A673 (cell line): ENCODE results near the gene RPL28.

Experiments
- EZH2 ChIP-seq: fragments of 200-600 bp; sonication (generic); IDR thresholded peaks from 2 replicates; pipeline ENCODE4 v1.6.1; 2017; ENCODE audit warnings: borderline replicate concordance, low read depth, mild to moderate bottlenecking, mixed read lengths, antibody characterized with exemption, low read length; ENCODE audit not compliant: poor library complexity, severe bottlenecking
- TF ChIP-seq, protein P1 (sequence below): fragments of 300-800, 200-600 bp; sonication (generic); conservative IDR thresholded peaks from 2 replicates; pipeline ENCODE4 v1.5.1; 2017; ENCODE audit warnings: low read depth, mild to moderate bottlenecking, antibody characterized with exemption, low read length, moderate library complexity, mixed read lengths

- TF ChIP-seq, protein P1, sequence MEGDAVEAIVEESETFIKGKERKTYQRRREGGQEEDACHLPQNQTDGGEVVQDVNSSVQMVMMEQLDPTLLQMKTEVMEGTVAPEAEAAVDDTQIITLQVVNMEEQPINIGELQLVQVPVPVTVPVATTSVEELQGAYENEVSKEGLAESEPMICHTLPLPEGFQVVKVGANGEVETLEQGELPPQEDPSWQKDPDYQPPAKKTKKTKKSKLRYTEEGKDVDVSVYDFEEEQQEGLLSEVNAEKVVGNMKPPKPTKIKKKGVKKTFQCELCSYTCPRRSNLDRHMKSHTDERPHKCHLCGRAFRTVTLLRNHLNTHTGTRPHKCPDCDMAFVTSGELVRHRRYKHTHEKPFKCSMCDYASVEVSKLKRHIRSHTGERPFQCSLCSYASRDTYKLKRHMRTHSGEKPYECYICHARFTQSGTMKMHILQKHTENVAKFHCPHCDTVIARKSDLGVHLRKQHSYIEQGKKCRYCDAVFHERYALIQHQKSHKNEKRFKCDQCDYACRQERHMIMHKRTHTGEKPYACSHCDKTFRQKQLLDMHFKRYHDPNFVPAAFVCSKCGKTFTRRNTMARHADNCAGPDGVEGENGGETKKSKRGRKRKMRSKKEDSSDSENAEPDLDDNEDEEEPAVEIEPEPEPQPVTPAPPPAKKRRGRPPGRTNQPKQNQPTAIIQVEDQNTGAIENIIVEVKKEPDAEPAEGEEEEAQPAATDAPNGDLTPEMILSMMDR: no peak
- no peak for TF ChIP-seq EZH2
Measured at GRCh38 chr19:55390461-55390880, 4.7 kb downstream of the RPL28 start.
